Activated CD4-positive, alpha-beta T cell treated with anti-CD3 and anti-CD28 coated beads for 24 hours (primary cell): Measurements from ENCODE around the gene RHBDD1.
A peak's percentile ranks its signal among the peaks of the same experiment; 100 is the strongest.

Experiments used
- DNase-seq, 2 donors: peaks; one replicate each; pipeline ENCODE4 v3.0.0-alpha.2; 2020; ENCODE audit warnings: low read depth in 2 of 2

Gene RHBDD1

GRCh38 chr2:226845386-226846116 lies 9.7 kb downstream of the RHBDD1 start:
- no peak for DNase-seq

DNA sequence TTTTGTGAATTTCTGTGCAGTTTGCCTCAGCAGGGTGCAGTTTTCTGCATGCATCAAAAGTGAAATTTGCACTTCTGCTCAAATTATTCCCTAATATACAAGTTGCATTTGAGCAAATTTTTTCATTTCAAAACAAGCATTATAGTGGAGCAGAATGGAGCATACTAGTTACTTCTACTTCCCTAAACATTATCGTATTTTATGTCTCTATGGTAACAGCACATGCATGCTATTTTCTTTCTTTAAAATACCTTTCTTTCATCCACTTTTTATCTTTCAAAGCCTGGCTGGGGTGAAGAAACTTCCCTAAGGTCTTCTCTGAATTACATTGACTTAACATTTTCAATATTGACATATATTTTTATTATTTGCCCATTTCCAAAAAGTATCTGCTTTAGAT lies 11.2 kb downstream of the RHBDD1 start:
- no peak for DNase-seq

GRCh38 chr2:226847511-226847910 lies 11.7 kb downstream of the RHBDD1 start:
- DNase-seq: no peak

DNA sequence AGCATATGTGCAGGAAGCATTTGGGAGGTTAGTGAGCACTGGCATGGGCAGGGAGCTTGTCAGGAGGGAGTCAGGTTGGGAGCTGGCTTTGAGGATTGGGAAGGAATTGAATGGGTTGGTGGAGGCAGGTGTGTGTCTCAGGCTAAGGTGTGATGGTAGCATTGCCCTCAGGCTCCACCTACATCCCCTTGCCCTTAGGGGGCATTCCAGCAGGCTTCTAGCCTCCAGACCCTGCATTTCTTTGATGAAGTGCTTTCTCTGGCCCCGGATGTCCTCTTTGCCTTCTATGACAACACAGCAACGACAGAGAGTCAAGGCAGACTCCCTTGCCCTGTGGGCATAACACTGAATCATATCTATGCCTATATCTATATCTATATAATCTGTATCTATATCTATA lies 13.5 kb downstream of the RHBDD1 start:
- DNase-seq: no peak

- DNase-seq: no peak
Measured at GRCh38 chr2:226850024-226850423, 14.2 kb downstream of the RHBDD1 start.

DNA sequence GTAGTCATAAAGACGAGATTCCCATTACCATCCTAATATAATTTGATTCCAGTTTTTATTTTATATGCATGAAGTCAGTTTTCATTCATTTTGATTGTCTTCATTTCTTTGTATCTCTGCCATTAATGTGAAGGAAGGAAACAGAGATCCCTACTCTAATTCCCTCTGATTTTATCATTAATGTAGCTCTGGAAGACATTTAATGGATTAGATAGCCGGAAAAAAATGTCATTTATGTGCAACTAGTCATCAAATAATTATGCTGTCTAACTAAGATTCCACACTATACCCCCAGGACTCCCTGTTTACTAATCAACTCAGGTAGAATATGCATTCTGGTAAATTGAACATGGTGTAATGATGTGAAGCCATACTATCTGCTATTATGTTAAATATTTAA lies 19.9 kb downstream of the RHBDD1 start:
- DNase-seq: no peak

- no peak for DNase-seq
Measured at GRCh38 chr2:226860087-226860486, 24.2 kb downstream of the RHBDD1 start.

DNA sequence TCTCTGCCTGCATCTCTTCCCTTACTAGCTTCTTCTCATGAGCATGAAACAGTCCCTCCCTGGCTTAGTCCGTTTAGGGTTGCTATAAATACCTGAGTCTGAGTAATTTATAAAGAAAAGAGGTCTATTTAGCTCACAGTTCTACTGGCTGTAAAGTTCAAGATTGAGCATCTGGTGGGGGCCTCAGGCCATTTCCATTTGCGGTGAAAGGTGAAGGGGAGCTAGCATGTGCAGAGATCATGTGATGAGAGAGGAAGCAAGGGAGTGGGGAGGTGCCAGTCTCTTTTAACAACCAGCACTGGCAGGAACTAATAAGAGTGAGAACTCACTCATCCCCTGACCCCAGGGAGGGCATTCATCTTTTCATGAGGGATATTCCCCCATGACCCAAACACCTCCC lies 26.8 kb downstream of the RHBDD1 start:
- no peak for DNase-seq

- DNase-seq: no peak
Measured at GRCh38 chr2:226865273-226865672, 29.4 kb downstream of the RHBDD1 start.

GRCh38 chr2:226865710-226866109 lies 29.9 kb downstream of the RHBDD1 start:
- no peak for DNase-seq

- no peak for DNase-seq
Measured at GRCh38 chr2:226868331-226869162, 32.7 kb downstream of the RHBDD1 start.

- no peak for DNase-seq
Measured at GRCh38 chr2:226869371-226869770, 33.5 kb downstream of the RHBDD1 start.

DNA sequence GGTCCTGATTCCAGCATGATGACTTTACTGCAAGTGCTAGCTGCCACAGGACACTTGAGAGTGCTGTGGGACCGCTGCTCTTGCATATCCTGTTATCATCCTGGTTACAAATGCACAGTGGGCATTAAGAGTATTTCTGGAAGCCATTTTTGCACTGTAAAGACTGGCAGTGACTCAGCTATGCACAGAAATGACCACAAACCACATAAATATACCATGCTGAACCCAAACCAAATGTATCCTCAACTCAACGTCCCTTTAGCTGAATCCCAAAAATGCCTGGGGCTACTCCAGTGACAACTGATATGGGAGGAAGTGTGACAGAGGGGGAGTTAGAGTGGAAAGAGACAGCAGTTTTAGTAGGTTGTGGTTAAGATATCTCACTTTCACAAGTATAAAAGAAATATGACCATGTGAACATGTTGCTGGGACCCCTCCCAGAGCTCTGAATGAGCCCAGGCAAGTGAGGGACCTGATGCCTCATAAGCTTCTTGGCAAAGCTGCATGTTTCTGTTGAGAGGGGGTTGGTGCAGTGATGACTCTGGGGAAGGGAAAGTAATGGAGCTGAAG lies 37.3 kb downstream of the RHBDD1 start:
- peak in 1 of 2 donors; percentile 2 for DNase-seq

DNA sequence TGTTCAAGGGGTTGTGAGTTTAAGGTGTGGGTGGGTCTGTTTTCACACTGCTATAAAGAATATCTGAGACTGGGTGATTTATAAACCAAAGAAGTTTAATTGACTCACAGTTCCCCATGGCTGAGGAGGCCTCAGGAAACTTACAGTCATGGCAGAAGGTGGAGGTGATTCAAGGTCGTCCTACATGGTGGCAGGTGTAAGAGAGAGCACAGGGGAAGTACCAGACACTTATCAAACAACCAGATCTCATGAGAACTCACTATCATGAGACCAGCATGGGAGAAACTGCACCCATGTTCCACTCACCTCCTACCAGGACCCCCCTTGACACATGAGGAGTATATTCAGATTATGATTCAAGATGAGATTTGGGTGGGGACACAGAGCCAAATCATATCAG lies 38.0 kb downstream of the RHBDD1 start:
- DNase-seq: peak; percentile 13 to 18

DNA sequence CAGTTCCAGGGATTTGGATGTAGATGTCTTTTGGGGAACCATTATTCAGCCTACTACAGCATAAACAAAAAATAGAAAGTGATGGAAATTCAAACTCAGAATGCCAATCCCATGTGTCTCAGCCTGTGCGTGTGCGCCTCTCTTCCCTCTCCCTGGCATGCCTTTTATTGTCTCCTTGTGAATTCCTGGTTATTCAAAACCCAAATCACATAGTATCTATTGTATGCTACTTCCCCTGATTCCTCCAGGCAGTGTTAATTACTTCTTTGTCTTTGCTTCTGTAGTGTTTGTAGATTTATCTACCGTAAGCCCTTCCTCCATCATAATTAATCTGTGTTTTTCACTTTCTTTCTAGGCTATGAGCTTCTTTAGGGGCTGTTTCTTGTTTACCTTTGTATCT lies 38.9 kb downstream of the RHBDD1 start:
- no peak for DNase-seq

- DNase-seq: no peak
Measured at GRCh38 chr2:226875438-226876225, 39.8 kb downstream of the RHBDD1 start.

GRCh38 chr2:226877491-226877890 lies 41.6 kb downstream of the RHBDD1 start:
- no peak for DNase-seq

DNA sequence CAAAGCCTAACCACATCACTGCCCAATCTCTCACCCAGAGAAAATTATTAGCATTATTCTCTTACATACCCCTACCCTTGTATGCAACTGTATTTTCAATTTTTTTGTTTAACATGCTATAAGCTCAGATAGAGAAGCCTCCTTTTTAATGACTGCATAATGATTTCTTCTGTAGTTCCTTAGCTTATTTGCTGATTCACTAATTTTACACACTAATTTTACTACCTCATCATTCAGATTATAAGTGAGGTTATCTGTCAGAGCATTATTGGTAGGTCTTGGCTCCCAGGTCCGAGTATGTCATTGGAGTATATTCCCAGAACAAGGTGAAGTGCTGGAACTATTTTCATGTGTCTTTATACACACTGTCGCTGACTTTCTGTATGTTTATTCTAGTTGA lies 45.4 kb downstream of the RHBDD1 start:
- DNase-seq: no peak

DNA sequence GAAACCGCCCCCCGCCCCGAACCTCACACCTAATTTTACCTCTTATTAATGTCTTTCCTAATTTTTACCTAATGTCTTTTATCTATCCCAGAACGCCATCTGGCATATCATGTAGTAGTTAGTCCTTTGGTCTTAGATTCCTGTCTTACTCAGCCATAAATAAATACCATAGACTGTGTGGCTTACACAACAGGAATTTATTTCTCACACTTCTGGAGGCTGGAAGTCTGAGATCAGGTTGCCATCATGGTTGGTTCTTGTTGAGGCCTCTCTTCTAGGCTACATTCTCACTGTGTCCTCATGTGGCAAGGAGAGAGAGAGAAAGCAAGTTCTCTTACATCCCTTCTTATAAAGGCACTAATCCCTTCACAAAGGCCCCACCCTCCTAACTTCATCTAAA lies 46.8 kb downstream of the RHBDD1 start:
- DNase-seq: no peak

DNA sequence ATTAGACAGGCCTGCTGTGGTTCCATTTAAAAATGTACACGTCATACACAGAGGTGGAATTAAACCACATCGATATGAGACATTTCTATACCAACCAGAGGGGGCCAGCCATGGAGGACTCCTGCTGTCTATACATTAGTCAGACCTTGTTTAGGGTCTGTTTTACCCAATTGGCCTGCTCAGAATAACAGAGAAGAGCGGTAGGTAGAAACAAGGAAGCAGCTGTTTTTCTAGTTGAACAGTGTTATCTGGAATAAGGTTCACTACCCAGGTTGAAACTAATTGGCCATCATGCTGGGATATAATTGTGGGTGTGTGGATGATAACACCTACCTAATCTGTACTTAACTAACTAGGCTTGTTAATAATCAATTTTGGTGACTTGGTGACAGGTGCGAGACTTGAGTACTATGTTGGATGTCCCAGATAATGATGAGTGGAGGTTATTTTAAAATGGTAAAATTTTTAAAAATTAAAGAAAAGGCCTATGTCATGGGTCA lies 47.5 kb downstream of the RHBDD1 start:
- DNase-seq: no peak

DNA sequence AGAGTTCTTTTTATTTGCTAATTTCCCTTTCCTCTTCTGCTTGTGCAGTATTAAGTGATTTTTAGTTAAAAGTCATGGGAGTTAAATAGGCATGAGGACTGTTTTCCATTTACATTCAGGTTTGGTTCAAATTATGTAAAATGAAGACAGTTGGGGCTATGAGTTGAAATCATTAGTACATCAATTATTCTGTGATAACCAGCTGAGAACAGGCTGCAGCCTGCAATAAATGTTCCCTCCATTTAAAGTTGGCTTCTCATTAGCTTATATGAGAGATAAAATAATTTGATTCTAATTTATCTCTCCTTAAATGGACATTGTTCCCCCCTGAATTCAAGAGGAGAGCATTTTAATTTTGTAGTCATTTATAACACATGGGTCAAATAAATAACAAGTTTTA lies 48.3 kb downstream of the RHBDD1 start:
- no peak for DNase-seq
